Mesendoderm (in vitro differentiated cells): ENCODE data around the gene VSTM2B.

Source experiments
- DNase-seq: peaks from one replicate; pipeline ENCODE4 v3.0.0; 2013
- H2AK5ac ChIP-seq: 2 replicates; pipeline ENCODE4 v1.6.1; 2013; ENCODE audit warnings: low read length, inconsistent platforms
- H2BK120ac ChIP-seq: 2 replicates; pipeline ENCODE4 v1.6.1; 2013; ENCODE audit warnings: low read depth, mild to moderate bottlenecking, low read length, moderate library complexity, mixed read lengths
- H2BK15ac ChIP-seq: replicated peaks from 2 replicates; pipeline ENCODE4 v1.6.1; 2013; ENCODE audit warnings: low read depth, mild to moderate bottlenecking, moderate library complexity
- H2BK5ac ChIP-seq: 2 replicates; pipeline ENCODE4 v1.6.1; 2013; ENCODE audit warnings: low read length, inconsistent platforms
- H3K18ac ChIP-seq: 2 replicates; pipeline ENCODE4 v1.6.1; 2013; ENCODE audit warnings: mild to moderate bottlenecking, low read length, mixed read lengths
- H3K23ac ChIP-seq: one replicate; pipeline ENCODE4 v1.6.1; 2013; ENCODE audit warnings: low read length
- H3K27ac ChIP-seq: 2 replicates; pipeline ENCODE4 v1.5.1; 2013; ENCODE audit warnings: low read depth, mild to moderate bottlenecking, inconsistent platforms, low read length, moderate library complexity
- H3K27me3 ChIP-seq: 2 replicates; pipeline ENCODE4 v1.6.1; 2013; ENCODE audit warnings: low read length, control low read depth, mild to moderate bottlenecking, inconsistent platforms; ENCODE audit not compliant: insufficient read depth, poor library complexity
- H3K36me3 ChIP-seq: 2 replicates; pipeline ENCODE4 v1.6.1; 2013; ENCODE audit warnings: low read length, inconsistent platforms; ENCODE audit not compliant: control insufficient read depth, insufficient read depth
- H3K4ac ChIP-seq: one replicate; pipeline ENCODE4 v1.6.1; 2013; ENCODE audit warnings: low read depth, mild to moderate bottlenecking, low read length, moderate library complexity
- H3K4me1 ChIP-seq: 2 replicates; pipeline ENCODE4 v1.6.1; 2013; ENCODE audit warnings: low read depth, low read length, inconsistent platforms; ENCODE audit not compliant: control insufficient read depth
- H3K4me2 ChIP-seq: 2 replicates; pipeline ENCODE4 v1.6.1; 2013; ENCODE audit warnings: low read length
- H3K4me3 ChIP-seq: 2 replicates; pipeline ENCODE4 v1.5.1; 2013; ENCODE audit warnings: mild to moderate bottlenecking, low read length
- H3K56ac ChIP-seq: one replicate; pipeline ENCODE4 v1.6.1; 2013; ENCODE audit warnings: low read length
- H3K79me1 ChIP-seq: 2 replicates; pipeline ENCODE4 v1.6.1; 2013; ENCODE audit warnings: low read length, inconsistent platforms
- H3K79me2 ChIP-seq: 2 replicates; pipeline ENCODE4 v1.6.1; 2013; ENCODE audit warnings: mild to moderate bottlenecking, low read length; ENCODE audit not compliant: control insufficient read depth, insufficient read depth
- H3K9ac ChIP-seq: 2 replicates; pipeline ENCODE4 v1.6.1; 2013; ENCODE audit warnings: low read length, inconsistent platforms
- H4K5ac ChIP-seq: one replicate; pipeline ENCODE4 v1.6.1; 2013; ENCODE audit warnings: low read length
- H4K8ac ChIP-seq: one replicate; pipeline ENCODE4 v1.6.1; 2013; ENCODE audit warnings: low read depth, mild to moderate bottlenecking, control low read depth, low read length, moderate library complexity
- WGBS: extraction: QIAGEN DNeasy Blood & Tissue Kit; methylation state at CpG from one replicate; pipeline ENCODE4 v1.1.7; 2013; ENCODE audit warnings: low lambda C conversion rate, missing lambda C conversion rate; ENCODE audit not compliant: insufficient coverage; ENCODE audit errors: extremely low coverage; 5-methylcytosine and 5-hydroxymethylcytosine counted together

VSTM2B gene

DNA sequence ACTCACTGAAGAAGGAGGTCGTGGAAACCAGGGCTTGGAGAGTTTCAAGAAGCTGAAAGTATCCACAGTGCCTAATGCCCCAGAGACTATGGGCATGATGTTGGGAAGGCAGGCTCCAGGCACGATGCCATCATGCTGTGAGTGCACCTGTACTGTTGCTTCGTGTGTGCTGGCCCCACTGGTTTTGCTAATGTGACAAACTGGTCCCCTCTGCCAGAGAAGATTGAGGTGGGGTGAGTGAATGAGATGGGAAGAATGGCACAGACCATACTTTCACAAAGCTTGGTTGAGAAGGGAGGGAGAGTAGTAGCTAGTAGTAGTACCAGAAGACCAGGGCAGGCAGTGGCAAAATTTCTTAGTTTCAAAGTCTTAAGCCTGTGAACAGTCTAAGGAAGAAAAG is 61.3 kb downstream of the VSTM2B start:
- H4K5ac ChIP-seq = no peak overlapping the region
- H3K4ac ChIP-seq = no peak overlapping the region
- WGBS = no CpG with 5 or more reads among the region's 3 CpGs
- no peak overlapping the region for H3K56ac ChIP-seq
- H2AK5ac ChIP-seq = no peak overlapping the region
- no peak overlapping the region for H3K27ac ChIP-seq
- no peaks in the 10 kb centered on the region for H3K36me3 ChIP-seq
- H2BK5ac ChIP-seq = no peak overlapping the region
- no peaks in the 10 kb centered on the region for H3K4me1 ChIP-seq
- H3K4me2 ChIP-seq = no peak overlapping the region
- H3K18ac ChIP-seq = no peak overlapping the region
- DNase-seq = no peak
- H3K79me2 ChIP-seq = no peaks in the 10 kb centered on the region
- no peaks in the 10 kb centered on the region for H3K79me1 ChIP-seq
- H2BK120ac ChIP-seq = no peak overlapping the region
- no peak overlapping the region for H3K4me3 ChIP-seq
- H3K9ac ChIP-seq = no peak overlapping the region
- no peak overlapping the region for H2BK15ac ChIP-seq
- H4K8ac ChIP-seq = no peak overlapping the region
- no peak overlapping the region for H3K23ac ChIP-seq
- no peaks in the 10 kb centered on the region for H3K27me3 ChIP-seq

DNA sequence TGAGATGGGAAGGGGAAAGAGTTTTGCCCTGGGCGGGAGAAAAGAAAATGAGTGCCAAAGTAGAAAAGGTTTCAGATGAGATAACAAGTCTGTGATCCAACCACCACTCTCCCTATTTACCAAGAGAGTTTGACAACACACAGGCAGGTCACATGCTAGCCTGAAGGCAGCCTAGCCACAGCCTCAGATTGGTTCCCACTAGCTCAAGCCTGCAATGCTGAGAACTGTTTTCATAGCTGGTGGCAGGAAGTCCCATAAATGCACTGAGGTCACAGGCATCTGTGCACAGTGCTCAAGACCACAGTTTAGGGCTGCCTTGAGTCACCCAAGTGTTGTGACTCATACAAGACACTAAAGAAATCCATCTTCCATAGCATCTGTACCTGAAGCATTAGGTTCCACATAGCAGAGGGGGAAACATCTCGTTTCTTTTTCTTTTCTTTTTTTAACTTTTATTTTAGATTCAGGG is 61.8 kb downstream of the VSTM2B start:
- H3K56ac ChIP-seq = no peak overlapping the region
- no peaks in the 10 kb centered on the region for H3K79me1 ChIP-seq
- no peak overlapping the region for H3K4me3 ChIP-seq
- H3K27ac ChIP-seq = no peak overlapping the region
- no peak overlapping the region for H3K9ac ChIP-seq
- WGBS = no CpG with 5 or more reads among the region's 2 CpGs
- no peak overlapping the region for H4K8ac ChIP-seq
- no peak overlapping the region for H4K5ac ChIP-seq
- no peak overlapping the region for H3K4ac ChIP-seq
- H3K23ac ChIP-seq = no peak overlapping the region
- no peak overlapping the region for H2AK5ac ChIP-seq
- no peaks in the 10 kb centered on the region for H3K36me3 ChIP-seq
- H3K4me1 ChIP-seq = no peaks in the 10 kb centered on the region
- no peaks in the 10 kb centered on the region for H3K27me3 ChIP-seq
- H2BK15ac ChIP-seq = no peak overlapping the region
- no peak overlapping the region for H2BK120ac ChIP-seq
- H2BK5ac ChIP-seq = no peak overlapping the region
- no peak for DNase-seq
- no peak overlapping the region for H3K18ac ChIP-seq
- H3K4me2 ChIP-seq = no peak overlapping the region
- no peaks in the 10 kb centered on the region for H3K79me2 ChIP-seq

DNA sequence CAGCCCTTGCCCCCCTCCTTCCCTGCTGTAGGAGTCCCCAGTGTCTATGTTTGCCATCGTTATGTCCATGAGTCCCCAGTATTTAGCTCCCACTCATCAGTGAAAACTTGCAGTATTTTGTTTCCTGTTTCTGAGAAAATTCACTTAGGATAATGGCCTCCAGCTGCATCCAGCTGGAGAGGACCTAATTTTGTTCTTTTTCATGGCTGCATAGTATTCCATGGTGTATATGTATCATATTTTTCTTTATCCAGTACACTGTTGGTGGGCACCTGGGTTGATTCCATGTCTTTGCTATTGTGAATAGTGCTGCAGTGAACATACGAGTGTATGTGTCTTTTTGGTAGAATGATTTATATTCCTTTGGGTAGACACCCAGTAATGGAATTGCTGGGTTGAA is 62.3 kb downstream of the VSTM2B start:
- no peak overlapping the region for H4K5ac ChIP-seq
- H3K4me3 ChIP-seq = no peak overlapping the region
- H2BK15ac ChIP-seq = no peak overlapping the region
- no peak overlapping the region for H2AK5ac ChIP-seq
- H3K9ac ChIP-seq = no peak overlapping the region
- no peak overlapping the region for H2BK5ac ChIP-seq
- no peak overlapping the region for H3K4ac ChIP-seq
- H3K79me2 ChIP-seq = no peaks in the 10 kb centered on the region
- H3K18ac ChIP-seq = no peak overlapping the region
- no peaks in the 10 kb centered on the region for H3K79me1 ChIP-seq
- H3K56ac ChIP-seq = no peak overlapping the region
- WGBS = no CpG with 5 or more reads among the region's 2 CpGs
- no peak overlapping the region for H3K4me2 ChIP-seq
- H3K36me3 ChIP-seq = no peaks in the 10 kb centered on the region
- DNase-seq = no peak
- H3K27me3 ChIP-seq = no peaks in the 10 kb centered on the region
- no peak overlapping the region for H3K23ac ChIP-seq
- no peak overlapping the region for H3K27ac ChIP-seq
- H2BK120ac ChIP-seq = no peak overlapping the region
- no peaks in the 10 kb centered on the region for H3K4me1 ChIP-seq
- H4K8ac ChIP-seq = no peak overlapping the region

DNA sequence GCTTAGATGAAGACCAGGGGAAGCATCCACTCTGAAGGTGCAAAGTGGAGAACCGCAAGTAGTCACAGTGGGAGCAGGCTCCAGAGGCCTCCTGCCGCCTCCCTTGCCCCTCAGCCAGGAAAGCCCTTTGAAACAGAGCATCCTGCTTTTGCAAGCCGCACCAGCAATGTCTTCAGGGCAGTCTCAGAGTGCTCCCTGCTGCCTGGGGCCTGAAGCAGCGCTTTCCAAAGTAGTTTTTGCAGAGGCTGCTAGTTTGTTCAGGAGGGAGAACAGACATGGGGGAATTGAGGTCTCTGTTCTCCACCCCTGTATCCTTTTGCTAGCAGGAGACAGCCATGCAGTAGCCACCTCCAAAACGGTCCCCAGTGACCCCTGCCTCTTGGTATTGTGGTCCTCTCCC is 64.5 kb downstream of the VSTM2B start:
- H3K9ac ChIP-seq = no peak overlapping the region
- H3K27ac ChIP-seq = no peak overlapping the region
- DNase-seq = peak; percentile 27
- H4K5ac ChIP-seq = no peak overlapping the region
- H2BK15ac ChIP-seq = no peak overlapping the region
- no peaks in the 10 kb centered on the region for H3K79me2 ChIP-seq
- H3K36me3 ChIP-seq = no peaks in the 10 kb centered on the region
- no peak overlapping the region for H3K18ac ChIP-seq
- H3K23ac ChIP-seq = no peak overlapping the region
- H3K4me3 ChIP-seq = no peak overlapping the region
- H3K4me1 ChIP-seq = no peaks in the 10 kb centered on the region
- H4K8ac ChIP-seq = no peak overlapping the region
- H3K4ac ChIP-seq = no peak overlapping the region
- WGBS = no CpG with 5 or more reads among the region's 5 CpGs
- no peak overlapping the region for H2AK5ac ChIP-seq
- H3K56ac ChIP-seq = no peak overlapping the region
- no peak overlapping the region for H3K4me2 ChIP-seq
- no peak overlapping the region for H2BK5ac ChIP-seq
- H2BK120ac ChIP-seq = no peak overlapping the region
- H3K79me1 ChIP-seq = no peaks in the 10 kb centered on the region
- H3K27me3 ChIP-seq = no peaks in the 10 kb centered on the region

DNA sequence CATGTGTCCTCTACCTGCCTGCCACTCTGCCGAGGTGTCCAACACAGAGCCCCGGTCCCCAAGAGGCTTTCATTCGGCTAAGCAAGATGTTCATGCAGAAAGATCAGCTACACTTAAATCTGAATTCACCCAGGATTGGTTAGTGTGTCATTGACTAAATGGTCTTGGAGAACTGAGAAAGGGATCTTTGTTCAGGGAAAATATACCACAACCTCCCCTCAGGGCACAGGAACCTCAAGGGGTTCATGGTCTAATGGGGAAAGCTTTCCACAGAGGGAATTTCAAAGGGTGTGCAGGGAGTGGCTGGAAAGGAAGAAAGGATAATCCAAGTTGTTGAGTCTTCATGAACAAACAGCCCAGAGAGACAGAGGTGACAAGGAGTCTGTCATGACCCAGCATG is 65.9 kb downstream of the VSTM2B start:
- Histone ChIP-seq H3K56ac (no peak overlapping the region), H4K5ac (no peak overlapping the region), H2BK120ac (no peak overlapping the region), H2BK5ac (no peak overlapping the region), H3K4me2 (no peak overlapping the region), H3K79me2 (no peaks in the 10 kb centered on the region), H3K4me1 (peaks cover 3% of the 10 kb centered on the region), H3K9ac (no peak overlapping the region), H4K8ac (no peak overlapping the region), H2BK15ac (no peak overlapping the region), H3K27me3 (no peaks in the 10 kb centered on the region), H3K79me1 (no peaks in the 10 kb centered on the region), H3K23ac (no peak overlapping the region), H3K36me3 (no peaks in the 10 kb centered on the region), H3K27ac (no peak overlapping the region), H3K4me3 (no peak overlapping the region), H3K18ac (no peak overlapping the region), H3K4ac (no peak overlapping the region), H2AK5ac (no peak overlapping the region)
- no peak for DNase-seq
- no CpG with 5 or more reads among the region's 3 CpGs for WGBS

DNA sequence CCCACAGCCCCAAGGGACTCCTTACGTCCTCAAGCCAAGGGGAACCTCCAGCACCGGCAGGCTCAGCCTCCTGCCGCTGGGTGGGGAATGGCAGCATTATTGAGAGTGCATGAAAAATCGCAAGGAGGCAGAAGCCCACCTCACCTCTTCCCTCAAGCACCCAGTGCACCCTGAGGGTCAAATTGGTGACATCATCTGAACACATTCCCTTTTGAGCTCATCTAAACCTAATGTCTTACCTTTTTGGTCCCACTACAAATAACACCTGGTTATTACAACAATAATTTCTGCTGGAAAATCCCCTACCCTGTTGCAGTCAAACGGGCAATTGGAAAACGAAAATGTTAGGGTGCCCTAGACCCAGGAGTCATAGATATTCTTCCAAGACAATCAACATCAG is 68.1 kb downstream of the VSTM2B start:
- Histone ChIP-seq H3K9ac (no peak overlapping the region), H3K18ac (no peak overlapping the region), H4K8ac (no peak overlapping the region), H3K36me3 (no peaks in the 10 kb centered on the region), H3K4ac (no peak overlapping the region), H3K79me2 (no peaks in the 10 kb centered on the region), H3K4me1 (peaks cover 3% of the 10 kb centered on the region), H3K4me3 (no peak overlapping the region), H2BK5ac (no peak overlapping the region), H3K27ac (no peak overlapping the region), H4K5ac (no peak overlapping the region), H3K27me3 (no peaks in the 10 kb centered on the region), H3K56ac (no peak overlapping the region), H3K23ac (peak overlapping the region; percentile 45), H2BK120ac (no peak overlapping the region), H2AK5ac (no peak overlapping the region), H3K79me1 (no peaks in the 10 kb centered on the region), H3K4me2 (no peak overlapping the region), H2BK15ac (no peak overlapping the region)
- no CpG with 5 or more reads among the region's 6 CpGs for WGBS
- no peak for DNase-seq
